PC-9 (cell line): Measurements from ENCODE around the gene RPS26.

ENCODE experiments used
- EZH2 ChIP-seq: fragments of 200-600 bp; sonication (generic); IDR thresholded peaks from 2 replicates; pipeline ENCODE4 v1.8.0; 2017; ENCODE audit warnings: antibody characterized with exemption, low read depth
- TF ChIP-seq, protein P1 (sequence below): fragments of 200-600 bp; sonication (generic); conservative IDR thresholded peaks from 2 replicates; pipeline ENCODE4 v1.6.1; 2017; ENCODE audit warnings: mixed run types, antibody characterized with exemption, mild to moderate bottlenecking, moderate library complexity

DNA sequence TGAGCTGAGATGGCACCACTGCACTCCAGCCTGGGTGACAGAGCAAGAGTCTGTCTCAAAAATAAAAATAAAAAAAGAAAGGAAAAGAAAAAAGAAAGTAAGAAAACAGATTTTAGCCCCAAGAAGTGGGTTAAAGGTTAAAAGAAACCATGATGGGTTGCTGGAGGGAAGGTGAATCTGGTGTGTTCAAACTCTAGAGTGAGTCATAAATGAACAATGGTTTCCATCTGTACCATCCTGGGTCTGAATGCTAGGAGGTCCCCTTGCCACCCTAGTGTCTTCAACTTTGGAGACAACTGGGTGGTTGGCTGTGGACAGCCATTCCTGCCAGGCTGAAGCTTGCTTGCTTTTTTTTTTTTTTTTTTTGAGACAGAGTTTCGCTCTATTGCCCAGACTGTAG is 1.6 kb upstream of the RPS26 start:
- TF ChIP-seq, protein P1, sequence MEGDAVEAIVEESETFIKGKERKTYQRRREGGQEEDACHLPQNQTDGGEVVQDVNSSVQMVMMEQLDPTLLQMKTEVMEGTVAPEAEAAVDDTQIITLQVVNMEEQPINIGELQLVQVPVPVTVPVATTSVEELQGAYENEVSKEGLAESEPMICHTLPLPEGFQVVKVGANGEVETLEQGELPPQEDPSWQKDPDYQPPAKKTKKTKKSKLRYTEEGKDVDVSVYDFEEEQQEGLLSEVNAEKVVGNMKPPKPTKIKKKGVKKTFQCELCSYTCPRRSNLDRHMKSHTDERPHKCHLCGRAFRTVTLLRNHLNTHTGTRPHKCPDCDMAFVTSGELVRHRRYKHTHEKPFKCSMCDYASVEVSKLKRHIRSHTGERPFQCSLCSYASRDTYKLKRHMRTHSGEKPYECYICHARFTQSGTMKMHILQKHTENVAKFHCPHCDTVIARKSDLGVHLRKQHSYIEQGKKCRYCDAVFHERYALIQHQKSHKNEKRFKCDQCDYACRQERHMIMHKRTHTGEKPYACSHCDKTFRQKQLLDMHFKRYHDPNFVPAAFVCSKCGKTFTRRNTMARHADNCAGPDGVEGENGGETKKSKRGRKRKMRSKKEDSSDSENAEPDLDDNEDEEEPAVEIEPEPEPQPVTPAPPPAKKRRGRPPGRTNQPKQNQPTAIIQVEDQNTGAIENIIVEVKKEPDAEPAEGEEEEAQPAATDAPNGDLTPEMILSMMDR = no peak
- TF ChIP-seq EZH2 = no peak
